Measurements from ENCODE around the gene DNAJB6.

The DNAJB6 gene

GRCh38 chr7:157352516-157352915, 15.7 kb downstream of the DNAJB6 start:
- no peak overlapping the region for H3K4me3 ChIP-seq (ENCODE audit: insufficient read depth, low read length, poor library complexity, severe bottlenecking)
- no peaks in the 10 kb centered on the region for H3K36me3 ChIP-seq (ENCODE audit: low read length)
- no peak overlapping the region for H3K4me2 ChIP-seq (ENCODE audit: low read depth, low read length, poor library complexity, severe bottlenecking)
- no peak overlapping the region for H3K9ac ChIP-seq (ENCODE audit: low read length)
- H4K20me1 ChIP-seq (ENCODE audit: low read depth, low read length) = peaks cover 23% of the 10 kb centered on the region
- peaks cover 98% of the 10 kb centered on the region for H3K79me2 ChIP-seq (ENCODE audit: insufficient read depth, low read length)
- H3K9me3 ChIP-seq (ENCODE audit: insufficient read depth, low read length) = no peaks in the 10 kb centered on the region
- no peak overlapping the region for H3K27ac ChIP-seq (ENCODE audit: low read depth, low read length)
- no peaks in the 10 kb centered on the region for H3K9me2 ChIP-seq (replicated peaks; ENCODE audit: insufficient read depth, low read length)
- H3K27me3 ChIP-seq (ENCODE audit: low read length) = no peaks in the 10 kb centered on the region
- TF ChIP-seq CTCF (IDR thresholded peaks at IDR 0.05; ENCODE audit: insufficient read depth, low read length, poor library complexity, severe bottlenecking) = no peak
- TF ChIP-seq EZH2phosphoT487 (conservative IDR thresholded peaks at IDR 0.05; ENCODE audit: low read length) = no peak
- no peak overlapping the region for H2AFZ ChIP-seq (ENCODE audit: low read depth, low read length, severe bottlenecking)
- H3F3A ChIP-seq (ENCODE audit: insufficient read depth) = no peaks in the 10 kb centered on the region

DNA sequence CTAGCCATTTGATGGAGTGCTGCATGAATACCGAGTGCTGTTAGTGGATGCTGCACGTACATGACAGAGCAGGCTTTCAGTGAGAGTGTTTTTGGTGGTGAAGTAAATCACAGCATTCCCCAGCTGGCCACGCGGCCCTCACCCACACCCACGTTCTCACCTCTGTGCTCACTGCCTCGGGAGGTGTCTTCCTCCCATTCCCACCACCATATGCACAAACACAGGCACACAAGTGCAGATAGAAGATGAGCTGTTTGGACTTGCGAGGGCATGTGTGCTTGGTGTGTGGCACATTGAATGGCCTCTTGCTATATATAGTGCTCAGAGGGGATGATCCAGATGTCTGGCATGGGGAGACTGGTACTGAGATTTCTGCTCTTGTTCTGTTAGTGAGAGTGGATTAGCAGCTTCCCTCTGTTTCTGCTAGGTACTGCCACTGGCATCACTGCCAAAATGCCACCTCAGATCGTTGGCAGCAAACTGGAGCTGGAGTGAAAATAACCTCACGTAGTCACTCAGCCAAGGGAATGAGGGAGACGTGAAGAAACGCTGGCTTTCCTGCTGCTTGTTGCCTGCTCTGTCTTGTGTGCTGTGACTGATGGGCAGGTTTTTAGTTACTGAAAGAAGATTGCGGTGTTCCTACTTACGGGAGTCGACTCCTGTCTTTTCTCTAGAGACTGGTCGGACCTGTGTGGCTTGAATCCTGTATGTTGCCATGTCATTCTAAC, 19.1 kb downstream of the DNAJB6 start:
- H3K4me3 ChIP-seq (ENCODE audit: insufficient read depth, low read length, poor library complexity, severe bottlenecking) = no peak overlapping the region
- no peaks in the 10 kb centered on the region for H3K27me3 ChIP-seq (ENCODE audit: low read length)
- H4K20me1 ChIP-seq (ENCODE audit: low read depth, low read length) = peaks cover 22% of the 10 kb centered on the region
- H3K9ac ChIP-seq (ENCODE audit: low read length) = no peak overlapping the region
- no peaks in the 10 kb centered on the region for H3F3A ChIP-seq (ENCODE audit: insufficient read depth)
- H3K36me3 ChIP-seq (ENCODE audit: low read length) = peaks cover 5% of the 10 kb centered on the region; the same call in 1 of the 2 replicates
- no peak overlapping the region for H3K4me2 ChIP-seq (ENCODE audit: low read depth, low read length, poor library complexity, severe bottlenecking)
- TF ChIP-seq CTCF (IDR thresholded peaks at IDR 0.05; ENCODE audit: insufficient read depth, low read length, poor library complexity, severe bottlenecking) (no peak), EZH2phosphoT487 (conservative IDR thresholded peaks at IDR 0.05; ENCODE audit: low read length) (no peak)
- H3K9me3 ChIP-seq (ENCODE audit: insufficient read depth, low read length) = no peaks in the 10 kb centered on the region
- no peak overlapping the region for H2AFZ ChIP-seq (ENCODE audit: low read depth, low read length, severe bottlenecking)
- H3K27ac ChIP-seq (ENCODE audit: low read depth, low read length) = no peak overlapping the region
- H3K79me2 ChIP-seq (ENCODE audit: insufficient read depth, low read length) = peaks cover 89% of the 10 kb centered on the region
- H3K9me2 ChIP-seq (replicated peaks; ENCODE audit: insufficient read depth, low read length) = no peaks in the 10 kb centered on the region

DNA sequence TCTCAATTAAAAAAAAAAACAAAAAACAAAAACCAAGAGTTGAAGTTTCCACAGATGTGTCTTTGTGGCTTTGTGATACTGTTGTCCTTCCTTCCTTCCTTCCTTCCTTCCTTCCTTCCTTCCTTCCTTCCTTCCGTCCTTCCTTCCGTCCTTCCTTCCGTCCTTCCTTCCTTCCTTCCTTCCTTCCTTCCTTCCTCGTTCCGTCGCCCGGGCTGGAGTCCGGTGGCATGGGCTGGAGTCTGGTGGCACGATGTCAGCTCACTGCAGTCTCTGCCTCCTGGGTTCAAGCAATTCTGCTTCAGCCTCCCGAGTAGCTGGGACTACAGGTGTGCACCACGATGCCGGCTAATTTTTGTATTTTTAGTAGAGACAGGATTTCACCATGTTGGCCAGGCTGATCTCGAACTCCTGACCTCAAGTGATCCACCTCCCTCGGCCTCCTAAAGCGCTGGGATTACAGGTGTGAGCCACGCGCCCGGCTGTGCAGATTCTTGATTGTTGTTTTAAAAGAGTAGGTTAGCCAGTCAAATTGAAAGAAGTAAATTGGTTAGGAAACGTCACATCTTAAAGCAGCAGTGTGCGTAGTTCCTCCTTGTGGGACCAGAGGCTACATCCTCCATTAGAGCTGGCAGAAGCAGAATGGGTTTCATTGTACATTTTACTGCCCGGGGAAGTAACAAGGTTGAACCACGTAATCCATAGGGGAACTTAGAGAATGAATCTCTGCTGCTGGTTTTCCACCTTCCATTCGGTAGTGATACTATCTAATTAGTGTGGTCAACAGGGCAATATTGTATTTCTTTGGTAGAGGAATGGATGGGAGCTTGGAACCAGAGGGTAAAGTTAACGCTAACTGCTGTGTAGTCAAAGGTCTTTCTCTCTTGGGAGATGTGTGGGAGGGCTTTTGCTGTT, 20.6 kb downstream of the DNAJB6 start:
- H3K9me3 ChIP-seq (ENCODE audit: insufficient read depth, low read length) = no peaks in the 10 kb centered on the region
- peaks cover 5% of the 10 kb centered on the region; the same call in 1 of the 2 replicates for H3K36me3 ChIP-seq (ENCODE audit: low read length)
- H3K79me2 ChIP-seq (ENCODE audit: insufficient read depth, low read length) = peaks cover 85% of the 10 kb centered on the region
- H3K4me3 ChIP-seq (ENCODE audit: insufficient read depth, low read length, poor library complexity, severe bottlenecking) = no peak overlapping the region
- H3K9ac ChIP-seq (ENCODE audit: low read length) = no peak overlapping the region
- no peak overlapping the region for H3K27ac ChIP-seq (ENCODE audit: low read depth, low read length)
- H3K27me3 ChIP-seq (ENCODE audit: low read length) = no peaks in the 10 kb centered on the region
- H2AFZ ChIP-seq (ENCODE audit: low read depth, low read length, severe bottlenecking) = no peak overlapping the region
- TF ChIP-seq CTCF (IDR thresholded peaks at IDR 0.05; ENCODE audit: insufficient read depth, low read length, poor library complexity, severe bottlenecking) (no peak), EZH2phosphoT487 (conservative IDR thresholded peaks at IDR 0.05; ENCODE audit: low read length) (no peak)
- no peaks in the 10 kb centered on the region for H3K9me2 ChIP-seq (replicated peaks; ENCODE audit: insufficient read depth, low read length)
- H4K20me1 ChIP-seq (ENCODE audit: low read depth, low read length) = peaks cover 26% of the 10 kb centered on the region
- H3K4me2 ChIP-seq (ENCODE audit: low read depth, low read length, poor library complexity, severe bottlenecking) = no peak overlapping the region
- no peaks in the 10 kb centered on the region for H3F3A ChIP-seq (ENCODE audit: insufficient read depth)
